Natural killer cell (primary cell): ENCODE results near the gene LCE1D. TPM values are rescaled to one million over a fixed set of nuclear protein-coding genes. Genes with fewer than 3 reads are reported as not detected.

ENCODE experiments used
- ATAC-seq, 3 donors: fragments of 150-1000 bp in 2 of 3; fragments of 200-7000 bp in 1 of 3; cut with Tn5 transposase; 1 replicate in 1 of 3; 2 replicates in 2 of 3; pipeline ENCODE4 v1.10.0; 2021; ENCODE audit warnings: mild to moderate bottlenecking in 2 of 3, moderate library complexity in 2 of 3
- DNase-seq, 2 donors: peaks; one replicate each; pipeline versions ENCODE4 v3.0.0 to v3.0.0-alpha.2; 2013 to 2021; ENCODE audit warnings: mixed read lengths in 1 of 2
- H3K27ac ChIP-seq: one replicate; pipeline ENCODE4 v1.5.1; 2013; ENCODE audit warnings: mild to moderate bottlenecking, low read length
- H3K27me3 ChIP-seq: one replicate; pipeline ENCODE4 v1.6.1; 2013; ENCODE audit warnings: low read length; ENCODE audit not compliant: control insufficient read depth, insufficient read depth
- H3K36me3 ChIP-seq: one replicate; pipeline ENCODE4 v1.6.1; 2013; ENCODE audit warnings: low read length; ENCODE audit not compliant: control insufficient read depth, insufficient read depth
- H3K4me1 ChIP-seq: one replicate; pipeline ENCODE4 v1.6.1; 2013; ENCODE audit warnings: low read length; ENCODE audit not compliant: control insufficient read depth, insufficient read depth
- H3K4me3 ChIP-seq: one replicate; pipeline ENCODE4 v1.5.1; 2013; ENCODE audit warnings: low read length
- H3K9me3 ChIP-seq: one replicate; pipeline ENCODE4 v1.6.1; 2013; ENCODE audit warnings: low read length; ENCODE audit not compliant: control insufficient read depth, insufficient read depth
- H3K27ac Mint-ChIP-seq, 2 donors: one replicate each; pipeline ENCODE4 v1.8.0; 2022; ENCODE audit warnings: mild to moderate bottlenecking in 2 of 2, mixed read lengths in 2 of 2, moderate library complexity in 1 of 2
- H3K27me3 Mint-ChIP-seq, 2 donors: one replicate each; pipeline ENCODE4 v1.8.0; 2022; ENCODE audit warnings: low read depth in 2 of 2, mixed read lengths in 2 of 2
- H3K36me3 Mint-ChIP-seq: one replicate; pipeline ENCODE4 v1.8.0; 2022; ENCODE audit warnings: mixed read lengths
- H3K4me1 Mint-ChIP-seq, 2 donors: one replicate each; pipeline ENCODE4 v1.8.0; 2022; ENCODE audit warnings: mixed read lengths in 2 of 2
- H3K4me3 Mint-ChIP-seq: one replicate; pipeline ENCODE4 v1.8.0; 2022; ENCODE audit warnings: mild to moderate bottlenecking, moderate library complexity, mixed read lengths
- H3K9me3 Mint-ChIP-seq, 2 donors: one replicate each; pipeline ENCODE4 v1.8.0; 2022; ENCODE audit warnings: mixed read lengths in 2 of 2
- CTCF ChIP-seq: fragments of 200-600 bp; IDR thresholded peaks from one replicate; pipeline ENCODE4 v1.8.0; 2022; ENCODE audit warnings: antibody characterized with exemption
- WGBS: methylation state at CpG from one replicate; pipeline ENCODE4 v1.1.7; 2013; ENCODE audit warnings: missing lambda C conversion rate; ENCODE audit not compliant: insufficient coverage; 5-methylcytosine and 5-hydroxymethylcytosine counted together
- intact Hi-C: fragments of 100-400 bp; cut with micrococcal nuclease; formaldehyde crosslinking; loops from one replicate; pipeline ENCODE4 v1.14.2; 2022
- total RNA-seq, 4 donors: library from RNA; stranded (reverse); fragments of 120-200 nt in 1 of 4; gene quantifications; one replicate each; pipeline versions ENCODE4 v1.2.3 to v1.2.4, GENCODE V29; 2013 to 2022

LCE1D gene
- total RNA-seq, 3 donors from 2014 or later (not counting 1 experiment from before 2014, with no cell fraction given): not detected

GRCh38 chr1:152836870-152837269 lies 40.3 kb downstream of the LCE1D start:
- H3K36me3 ChIP-seq: no peaks in the 10 kb centered on the region
- H3K9me3 Mint-ChIP-seq: no peaks in the 10 kb centered on the region
- H3K4me1 Mint-ChIP-seq: no peaks in the 10 kb centered on the region
- H3K27ac Mint-ChIP-seq: no peak overlapping the region
- no peaks in the 10 kb centered on the region for H3K4me1 ChIP-seq
- no peaks in the 10 kb centered on the region for H3K36me3 Mint-ChIP-seq
- 75% methylated on average over 2 of the region's 2 CpGs for WGBS
- H3K9me3 ChIP-seq: no peaks in the 10 kb centered on the region
- ATAC-seq: no peak
- no peak overlapping the region for H3K4me3 ChIP-seq
- no peak overlapping the region for H3K4me3 Mint-ChIP-seq
- DNase-seq: no peak
- no peaks in the 10 kb centered on the region for H3K27me3 ChIP-seq
- no peak overlapping the region for H3K27ac ChIP-seq
- no peak for TF ChIP-seq CTCF
- H3K27me3 Mint-ChIP-seq: peaks cover 15 to 19% of the 10 kb centered on the region in 2 donors
- intact Hi-C loops: no loop called here

GRCh38 chr1:152842556-152842955 lies 46.0 kb downstream of the LCE1D start, which contains the start of gene LCE6A:
TSS of gene LCE6A (plus strand) at chr1:152842856. CDS start at chr1:152843521, 665 bp downstream.
- no peaks in the 10 kb centered on the region for H3K9me3 ChIP-seq
- 96% methylated on average over 3 of the region's 3 CpGs for WGBS
- no peak for TF ChIP-seq CTCF
- no peak within 1 kb of the TSS for H3K27ac ChIP-seq
- H3K27me3 Mint-ChIP-seq: peaks cover 21 to 32% of the 10 kb centered on the region in 2 donors
- H3K4me3 Mint-ChIP-seq: no peak within 1 kb of the TSS
- no peak within 1 kb of the TSS for H3K4me3 ChIP-seq
- no peaks in the 10 kb centered on the region for H3K36me3 Mint-ChIP-seq
- no peaks in the 10 kb centered on the region for H3K4me1 ChIP-seq
- H3K36me3 ChIP-seq: no peaks in the 10 kb centered on the region
- no peaks in the 10 kb centered on the region for H3K27me3 ChIP-seq
- H3K27ac Mint-ChIP-seq: no peak within 1 kb of the TSS
- DNase-seq (no peak), ATAC-seq (no peak)
- intact Hi-C loops: no loop called here
- no peaks in the 10 kb centered on the region for H3K4me1 Mint-ChIP-seq
- H3K9me3 Mint-ChIP-seq: no peaks in the 10 kb centered on the region

Other genes with a start within 250 kb of the LCE1D start
- not detected for gene LCE3E, start 229.9 kb upstream of the LCE1D start, total RNA-seq
- gene LCE3D, start 216.2 kb upstream of the LCE1D start, total RNA-seq: not detected
- gene LCE3C, start 196.5 kb upstream of the LCE1D start, total RNA-seq: not detected
- not detected for gene LCE3B, start 182.9 kb upstream of the LCE1D start, total RNA-seq
- not detected for gene LCE3A, start 173.6 kb upstream of the LCE1D start, total RNA-seq
- not detected for gene LCE2D, start 133.3 kb upstream of the LCE1D start, total RNA-seq
- not detected for gene LCE2C, start 121.4 kb upstream of the LCE1D start, total RNA-seq
- gene LCE2B, start 110.6 kb upstream of the LCE1D start, total RNA-seq: not detected
- gene LCE2A, start 98.4 kb upstream of the LCE1D start, total RNA-seq: not detected
- not detected for gene LCE4A, start 88.6 kb upstream of the LCE1D start, total RNA-seq
- gene KPRP, start 38.7 kb upstream of the LCE1D start, total RNA-seq: not detected
- gene LCE1F, start 21.6 kb upstream of the LCE1D start, total RNA-seq: not detected
- gene LCE1E, start 10.5 kb upstream of the LCE1D start, total RNA-seq: not detected
- gene LCE1C, start 9.9 kb downstream of the LCE1D start, total RNA-seq: not detected
- gene LCE1B, start 15.2 kb downstream of the LCE1D start, total RNA-seq: not detected
- gene LCE1A, start 30.8 kb downstream of the LCE1D start, total RNA-seq: not detected
- gene LCE6A, start 46.1 kb downstream of the LCE1D start, total RNA-seq: not detected
- not detected for gene LCE7A, start 63.3 kb downstream of the LCE1D start, total RNA-seq
- gene SMCP, start 81.6 kb downstream of the LCE1D start, total RNA-seq: not detected
- gene IVL, start 111.8 kb downstream of the LCE1D start, total RNA-seq: not detected
- gene SPRR5, start 150.5 kb downstream of the LCE1D start, total RNA-seq: not detected
- gene SPRR4, start 173.9 kb downstream of the LCE1D start, total RNA-seq: not detected
- not detected for gene SPRR1A, start 187.4 kb downstream of the LCE1D start, total RNA-seq
- gene SPRR3, start 205.0 kb downstream of the LCE1D start, total RNA-seq: not detected
- gene SPRR1B, start 234.5 kb downstream of the LCE1D start, total RNA-seq: not detected
- not detected for gene SPRR2D, start 244.4 kb downstream of the LCE1D start, total RNA-seq